ENCODE data around the gene SLC38A1.
"Not testable (repeated sequence)": the region's sequence is repeated elsewhere in the genome, so short reads cannot be mapped to it uniquely, and the experiment has no call there.

Gene SLC38A1

GRCh38 chr12:46205294-46205693 lies 63.5 kb downstream of the SLC38A1 start:
- DNase-seq = no peak

- DNase-seq = no peak
Observed at GRCh38 chr12:46201284-46201789, 67.5 kb downstream of the SLC38A1 start.

GRCh38 chr12:46200551-46200950 lies 68.3 kb downstream of the SLC38A1 start:
- no peak for DNase-seq

GRCh38 chr12:46198913-46199312 lies 69.9 kb downstream of the SLC38A1 start:
- DNase-seq = no peak

- no peak for DNase-seq
Observed at GRCh38 chr12:46197883-46198282, 71.0 kb downstream of the SLC38A1 start.

- DNase-seq = not testable (repeated sequence)
Observed at GRCh38 chr12:46190533-46190932, 78.3 kb downstream of the SLC38A1 start.

- no peak for DNase-seq
Observed at GRCh38 chr12:46188170-46188569, 80.7 kb downstream of the SLC38A1 start.

- DNase-seq = no peak
Observed at GRCh38 chr12:46187023-46187422, 81.8 kb downstream of the SLC38A1 start.

GRCh38 chr12:46186088-46186487 lies 82.8 kb downstream of the SLC38A1 start:
- DNase-seq = no peak

GRCh38 chr12:46185686-46186085 lies 83.2 kb downstream of the SLC38A1 start:
- DNase-seq = no peak

- no peak for DNase-seq
Observed at GRCh38 chr12:46184798-46185595, 83.8 kb downstream of the SLC38A1 start.

GRCh38 chr12:46183112-46183511 lies 85.7 kb downstream of the SLC38A1 start:
- no peak for DNase-seq

- DNase-seq = no peak
Observed at GRCh38 chr12:46181465-46181864, 87.4 kb downstream of the SLC38A1 start.

- no peak for DNase-seq
Observed at GRCh38 chr12:46179693-46180452, 89.0 kb downstream of the SLC38A1 start.

- no peak for DNase-seq
Observed at GRCh38 chr12:46177837-46178608, 90.8 kb downstream of the SLC38A1 start.

- DNase-seq = no peak
Observed at GRCh38 chr12:46177025-46177424, 91.8 kb downstream of the SLC38A1 start.

GRCh38 chr12:46174919-46175318 lies 93.9 kb downstream of the SLC38A1 start:
- no peak for DNase-seq

- no peak for DNase-seq
Observed at GRCh38 chr12:46174061-46174662, 94.7 kb downstream of the SLC38A1 start.

GRCh38 chr12:46168426-46168825 lies 100.4 kb downstream of the SLC38A1 start:
- DNase-seq = no peak

- DNase-seq = no peak
Observed at GRCh38 chr12:46167412-46167811, 101.4 kb downstream of the SLC38A1 start.

GRCh38 chr12:46165191-46165590 lies 103.7 kb downstream of the SLC38A1 start:
- no peak for DNase-seq

GRCh38 chr12:46164186-46164761 lies 104.6 kb downstream of the SLC38A1 start:
- no peak for DNase-seq
